Measurements from ENCODE around the gene LDLRAD4.

GRCh38 chr18:13219593-13220159 is 1.1 kb downstream of the LDLRAD4 start:
- no peak for TF ChIP-seq EZH2 (IDR thresholded peaks at IDR 0.05; ENCODE audit: low read depth, unreplicated experiment)
- TF ChIP-seq CTCF (conservative IDR thresholded peaks at IDR 0.05; ENCODE audit: low read depth in 2 of 2), result no peak

Measured in GM23338 (cell line).